ENCODE results near the gene MAP2.

The MAP2 gene

GRCh38 chr2:209771474-209772289 lies 347.8 kb downstream of the MAP2 start, which contains the start of gene UNC80:
UNC80 (plus strand) TSS chr2:209771832; CDS start chr2:209772073, 241 bp downstream.
- DNase-seq (no peak), ATAC-seq (replicated peaks) (peak in 1 of 2 donors; percentile 29)
- no peaks in the 10 kb centered on the region for H3K36me3 Mint-ChIP-seq
- peaks cover 0 to 2% of the 10 kb centered on the region in 2 donors for H3K9me3 Mint-ChIP-seq
- H3K27ac Mint-ChIP-seq: no peak within 1 kb of the TSS
- peaks cover 27 to 38% of the 10 kb centered on the region in 2 donors for H3K27me3 Mint-ChIP-seq
- H3K4me3 Mint-ChIP-seq: peak within 1 kb of the TSS; percentile 27 to 60
- peaks cover 3 to 5% of the 10 kb centered on the region in 2 donors for H3K4me1 Mint-ChIP-seq

GRCh38 chr2:209772290-209772685 lies 348.4 kb downstream of the MAP2 start:
- H3K27me3 Mint-ChIP-seq: peaks cover 27 to 38% of the 10 kb centered on the region in 2 donors
- peaks cover 0 to 2% of the 10 kb centered on the region in 2 donors for H3K9me3 Mint-ChIP-seq
- no peak overlapping the region for H3K27ac Mint-ChIP-seq
- no peaks in the 10 kb centered on the region for H3K36me3 Mint-ChIP-seq
- peaks cover 3 to 5% of the 10 kb centered on the region in 2 donors for H3K4me1 Mint-ChIP-seq
- DNase-seq: no peak
- no peak overlapping the region for H3K4me3 Mint-ChIP-seq
- ATAC-seq (replicated peaks): no peak

- Mint-ChIP-seq H3K4me1 (peaks cover 3 to 5% of the 10 kb centered on the region in 2 donors), H3K27me3 (peaks cover 27 to 31% of the 10 kb centered on the region in 2 donors), H3K4me3 (no peak overlapping the region), H3K9me3 (no peaks in the 10 kb centered on the region), H3K27ac (no peak overlapping the region), H3K36me3 (no peaks in the 10 kb centered on the region)
- DNase-seq (no peak), ATAC-seq (replicated peaks) (no peak)
These were observed 349.5 kb downstream of the MAP2 start for GRCh38 chr2:209773377-209773776.
